Measurements from ENCODE around the gene EFCC1. TPM values are rescaled to one million over a fixed set of nuclear protein-coding genes. Genes with fewer than 3 reads are reported as not detected.

Gene EFCC1
- total RNA-seq, 1 experiment from 2014 or later, result 0.24 TPM

GRCh38 chr3:129019266-129019665 lies 18.2 kb downstream of the EFCC1 start:
- POLR2A ChIA-PET (ENCODE audit: unreplicated experiment), result interaction anchor here (0.6 kb wide), 1 partner anchor 297 kb away, joined by 12 read pairs; no protein-coding TSS in a partner anchor
- BruUV-seq (replicated peaks), result no TSS peak
- no peaks in the 10 kb centered on the region for H3K27me3 ChIP-seq (ENCODE audit: insufficient read depth, low read depth)
- no peak for DNase-seq
- H2AFZ ChIP-seq, result no peak overlapping the region
- peaks cover 12% of the 10 kb centered on the region for H3K4me1 ChIP-seq (replicated peaks; ENCODE audit: insufficient read depth)
- H3F3A ChIP-seq (ENCODE audit: insufficient read depth, low read depth), result no peaks in the 10 kb centered on the region
- no peaks in the 10 kb centered on the region for H3K36me3 ChIP-seq (ENCODE audit: low read depth)
- H3K27ac ChIP-seq, result no peak overlapping the region
- no peaks in the 10 kb centered on the region for H4K20me1 ChIP-seq (ENCODE audit: insufficient read depth)
- no peaks in the 10 kb centered on the region for H3K79me2 ChIP-seq (ENCODE audit: low read depth)
- H3K4me3 ChIP-seq, result no peak overlapping the region
- no peak overlapping the region for H3K4me2 ChIP-seq
- H3K9me2 ChIP-seq (ENCODE audit: insufficient read depth), result no peaks in the 10 kb centered on the region
- no peaks in the 10 kb centered on the region for H3K9me3 ChIP-seq (ENCODE audit: insufficient read depth, low read depth)
- TF ChIP-seq EZH2 (IDR thresholded peaks at IDR 0.05; ENCODE audit: low read depth), result no peak
- TF ChIP-seq, protein P1, sequence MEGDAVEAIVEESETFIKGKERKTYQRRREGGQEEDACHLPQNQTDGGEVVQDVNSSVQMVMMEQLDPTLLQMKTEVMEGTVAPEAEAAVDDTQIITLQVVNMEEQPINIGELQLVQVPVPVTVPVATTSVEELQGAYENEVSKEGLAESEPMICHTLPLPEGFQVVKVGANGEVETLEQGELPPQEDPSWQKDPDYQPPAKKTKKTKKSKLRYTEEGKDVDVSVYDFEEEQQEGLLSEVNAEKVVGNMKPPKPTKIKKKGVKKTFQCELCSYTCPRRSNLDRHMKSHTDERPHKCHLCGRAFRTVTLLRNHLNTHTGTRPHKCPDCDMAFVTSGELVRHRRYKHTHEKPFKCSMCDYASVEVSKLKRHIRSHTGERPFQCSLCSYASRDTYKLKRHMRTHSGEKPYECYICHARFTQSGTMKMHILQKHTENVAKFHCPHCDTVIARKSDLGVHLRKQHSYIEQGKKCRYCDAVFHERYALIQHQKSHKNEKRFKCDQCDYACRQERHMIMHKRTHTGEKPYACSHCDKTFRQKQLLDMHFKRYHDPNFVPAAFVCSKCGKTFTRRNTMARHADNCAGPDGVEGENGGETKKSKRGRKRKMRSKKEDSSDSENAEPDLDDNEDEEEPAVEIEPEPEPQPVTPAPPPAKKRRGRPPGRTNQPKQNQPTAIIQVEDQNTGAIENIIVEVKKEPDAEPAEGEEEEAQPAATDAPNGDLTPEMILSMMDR (conservative IDR thresholded peaks at IDR 0.05), result no peak
- CTCF ChIA-PET, result no interaction called here
- intact Hi-C loops (cut with micrococcal nuclease; ENCODE audit: unreplicated experiment), result no loop called here

DNA sequence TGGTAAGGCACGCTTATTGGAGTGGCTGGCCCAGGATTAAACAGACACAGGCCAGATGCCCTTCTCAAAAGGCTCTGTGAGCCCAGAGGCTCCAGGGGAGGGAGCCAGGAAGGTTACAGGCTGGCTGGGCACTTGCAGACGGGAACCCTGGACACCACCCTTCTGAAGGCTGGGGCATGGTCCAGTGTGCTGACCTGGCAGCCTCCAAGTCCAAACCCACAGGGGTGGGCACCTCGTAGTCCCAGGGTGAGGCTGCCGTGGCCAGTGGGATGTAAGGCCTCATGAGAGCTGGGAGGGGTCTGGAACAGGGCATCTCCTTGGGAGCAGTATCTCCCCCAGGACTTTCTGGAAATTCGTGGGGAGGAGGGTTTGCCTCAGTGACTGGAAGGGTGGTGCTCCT lies 19.6 kb downstream of the EFCC1 start:
- TF ChIP-seq EZH2 (IDR thresholded peaks at IDR 0.05; ENCODE audit: low read depth), result no peak
- TF ChIP-seq, protein P1 (conservative IDR thresholded peaks at IDR 0.05), result no peak
- Histone ChIP-seq H3K9me3 (ENCODE audit: insufficient read depth, low read depth) (no peaks in the 10 kb centered on the region), H3K79me2 (ENCODE audit: low read depth) (no peaks in the 10 kb centered on the region), H3K27me3 (ENCODE audit: insufficient read depth, low read depth) (no peaks in the 10 kb centered on the region), H3K4me1 (replicated peaks; ENCODE audit: insufficient read depth) (peaks cover 11% of the 10 kb centered on the region), H4K20me1 (ENCODE audit: insufficient read depth) (no peaks in the 10 kb centered on the region), H3K9me2 (ENCODE audit: insufficient read depth) (no peaks in the 10 kb centered on the region), H3F3A (ENCODE audit: insufficient read depth, low read depth) (no peaks in the 10 kb centered on the region), H3K4me3 (no peak overlapping the region), H3K27ac (no peak overlapping the region), H2AFZ (no peak overlapping the region), H3K4me2 (no peak overlapping the region), H3K36me3 (ENCODE audit: low read depth) (no peaks in the 10 kb centered on the region)
- ChIA-PET CTCF (no interaction called here), POLR2A (ENCODE audit: unreplicated experiment) (no interaction called here)
- no TSS peak for BruUV-seq (replicated peaks)
- DNase-seq, result no peak
- intact Hi-C loops (cut with micrococcal nuclease; ENCODE audit: unreplicated experiment), result no loop called here

GRCh38 chr3:129021140-129021551 lies 20.0 kb downstream of the EFCC1 start:
- no peak for TF ChIP-seq EZH2 (IDR thresholded peaks at IDR 0.05; ENCODE audit: low read depth)
- TF ChIP-seq, protein P1 (conservative IDR thresholded peaks at IDR 0.05), result no peak
- Histone ChIP-seq H3K27me3 (ENCODE audit: insufficient read depth, low read depth) (no peaks in the 10 kb centered on the region), H3K4me2 (no peak overlapping the region), H3K9me3 (ENCODE audit: insufficient read depth, low read depth) (no peaks in the 10 kb centered on the region), H3K4me1 (replicated peaks; ENCODE audit: insufficient read depth) (peaks cover 6% of the 10 kb centered on the region), H3K4me3 (no peak overlapping the region), H3F3A (ENCODE audit: insufficient read depth, low read depth) (no peaks in the 10 kb centered on the region), H3K27ac (no peak overlapping the region), H3K9me2 (ENCODE audit: insufficient read depth) (no peaks in the 10 kb centered on the region), H2AFZ (no peak overlapping the region), H3K79me2 (ENCODE audit: low read depth) (no peaks in the 10 kb centered on the region), H3K36me3 (ENCODE audit: low read depth) (no peaks in the 10 kb centered on the region), H4K20me1 (ENCODE audit: insufficient read depth) (no peaks in the 10 kb centered on the region)
- CTCF ChIA-PET, result interaction anchor here (0.7 kb wide), 1 partner anchor 51 kb away, joined by 5 read pairs; no protein-coding TSS in a partner anchor
- intact Hi-C loops (cut with micrococcal nuclease; ENCODE audit: unreplicated experiment), result no loop called here
- BruUV-seq (replicated peaks), result no TSS peak
- DNase-seq, result no peak
- POLR2A ChIA-PET (ENCODE audit: unreplicated experiment), result no interaction called here

All from PC-9 (cell line).